HG03521 (cell line): ENCODE measurements around the gene TBC1D10B.
"Not testable (repeated sequence)": the region's sequence is repeated elsewhere in the genome, so short reads cannot be mapped to it uniquely, and the experiment has no call there.

Experiments used
- ATAC-seq: cut with Tn5 transposase; IDR thresholded peaks from one replicate; pipeline ENCODE4 v1.9.1; 2021; ENCODE audit warnings: mild to moderate bottlenecking, moderate library complexity; ENCODE audit not compliant: unreplicated experiment

TBC1D10B gene

GRCh38 chr16:30398661-30399434, 28.6 kb upstream of the TBC1D10B start:
- no peak for ATAC-seq

- ATAC-seq, result no peak
Measured at GRCh38 chr16:30397776-30398660, 27.7 kb upstream of the TBC1D10B start.

- ATAC-seq, result no peak
Measured at GRCh38 chr16:30397056-30397455, 26.8 kb upstream of the TBC1D10B start.

GRCh38 chr16:30396627-30397026, 26.3 kb upstream of the TBC1D10B start:
- not testable (repeated sequence) for ATAC-seq

GRCh38 chr16:30395992-30396585, 25.8 kb upstream of the TBC1D10B start:
- ATAC-seq, result no peak

- ATAC-seq, result peak; percentile 53
Measured at GRCh38 chr16:30395155-30395991, 25.1 kb upstream of the TBC1D10B start, which contains the start of gene ZNF48. Gene ZNF48, plus strand, starts transcription at chr16:30395420. Its CDS starts 375 bp downstream, at chr16:30395795.

- ATAC-seq, result no peak
Measured at GRCh38 chr16:30394592-30395154, 24.4 kb upstream of the TBC1D10B start.

- no peak for ATAC-seq
Measured at GRCh38 chr16:30383521-30383920, 13.2 kb upstream of the TBC1D10B start.

- no peak for ATAC-seq
Measured at GRCh38 chr16:30382111-30382881, 12.0 kb upstream of the TBC1D10B start, which contains the start of gene SEPTIN1. Gene SEPTIN1, minus strand, starts transcription at chr16:30382561. Its CDS starts 19 bp downstream, at chr16:30382542.

- no peak for ATAC-seq
Measured at GRCh38 chr16:30381291-30382041, 11.2 kb upstream of the TBC1D10B start.

- no peak for ATAC-seq
Measured at GRCh38 chr16:30380803-30381208, 10.5 kb upstream of the TBC1D10B start.

- ATAC-seq, result no peak
Measured at GRCh38 chr16:30380072-30380802, 9.9 kb upstream of the TBC1D10B start.

GRCh38 chr16:30379158-30379783, 9.0 kb upstream of the TBC1D10B start:
- no peak for ATAC-seq

- peak; percentile 88 for ATAC-seq
Measured at GRCh38 chr16:30378236-30379157, 8.2 kb upstream of the TBC1D10B start.

GRCh38 chr16:30377812-30378235, 7.5 kb upstream of the TBC1D10B start:
- ATAC-seq, result peak; percentile 27

GRCh38 chr16:30377050-30377811, 6.9 kb upstream of the TBC1D10B start:
- no peak for ATAC-seq
